GM21360 (cell line): ENCODE results near the gene FSHR.
A peak's percentile ranks its signal among the peaks of the same experiment; 100 is the strongest.

Experiments used
- ATAC-seq: cut with Tn5 transposase; IDR thresholded peaks from one replicate; pipeline ENCODE4 v1.9.1; 2021; ENCODE audit warnings: mild to moderate bottlenecking, moderate library complexity; ENCODE audit not compliant: unreplicated experiment

The FSHR gene

GRCh38 chr2:49033394-49034185 lies 120.7 kb downstream of the FSHR start:
- no peak for ATAC-seq

GRCh38 chr2:49032936-49033335 lies 121.4 kb downstream of the FSHR start:
- no peak for ATAC-seq

GRCh38 chr2:49032126-49032525 lies 122.2 kb downstream of the FSHR start:
- ATAC-seq = no peak

GRCh38 chr2:49029406-49029805 lies 124.9 kb downstream of the FSHR start:
- ATAC-seq = no peak

GRCh38 chr2:49028101-49028500 lies 126.2 kb downstream of the FSHR start:
- peak; percentile 92 for ATAC-seq

- no peak for ATAC-seq
Measured at GRCh38 chr2:49026706-49027105, 127.6 kb downstream of the FSHR start.

GRCh38 chr2:49021271-49021670 lies 133.0 kb downstream of the FSHR start:
- no peak for ATAC-seq

- no peak for ATAC-seq
Measured at GRCh38 chr2:49005261-49005660, 149.1 kb downstream of the FSHR start.

- peak; percentile 92 for ATAC-seq
Measured at GRCh38 chr2:49004036-49004626, 150.2 kb downstream of the FSHR start.

- ATAC-seq = no peak
Measured at GRCh38 chr2:49003201-49003600, 151.1 kb downstream of the FSHR start.

GRCh38 chr2:49002750-49003149 lies 151.6 kb downstream of the FSHR start:
- ATAC-seq = no peak

- no peak for ATAC-seq
Measured at GRCh38 chr2:49000695-49001094, 153.6 kb downstream of the FSHR start.

GRCh38 chr2:48998449-48998848 lies 155.9 kb downstream of the FSHR start:
- ATAC-seq = no peak

- peak; percentile 48 for ATAC-seq
Measured at GRCh38 chr2:48993576-48993975, 160.7 kb downstream of the FSHR start.

- peak; percentile 50 for ATAC-seq
Measured at GRCh38 chr2:48991415-48992131, 162.7 kb downstream of the FSHR start.

- ATAC-seq = no peak
Measured at GRCh38 chr2:48984922-48985321, 169.4 kb downstream of the FSHR start.

GRCh38 chr2:48983551-48983950 lies 170.8 kb downstream of the FSHR start:
- ATAC-seq = no peak

GRCh38 chr2:48982887-48983435 lies 171.4 kb downstream of the FSHR start:
- ATAC-seq = no peak

- no peak for ATAC-seq
Measured at GRCh38 chr2:48980846-48981245, 173.5 kb downstream of the FSHR start.

GRCh38 chr2:48979691-48980090 lies 174.6 kb downstream of the FSHR start:
- ATAC-seq = no peak

- no peak for ATAC-seq
Measured at GRCh38 chr2:48978131-48978530, 176.2 kb downstream of the FSHR start.

GRCh38 chr2:48971801-48972200 lies 182.5 kb downstream of the FSHR start:
- ATAC-seq = no peak
